IMR-90 (cell line): ENCODE measurements around the gene CHST8.

Source experiments
- BHLHE40 ChIP-seq: fragments of 150-350 bp; IDR thresholded peaks from 2 replicates; pipeline ENCODE4 v1.6.1; 2016; ENCODE audit warnings: mild to moderate bottlenecking, low read depth, low read length
- CTCF ChIP-seq: conservative IDR thresholded peaks from 2 replicates; pipeline ENCODE4 v1.5.1; 2012; ENCODE audit warnings: mild to moderate bottlenecking, low read depth, low read length, improper control_type of control experiment
- MAZ ChIP-seq: IDR thresholded peaks from 2 replicates; pipeline ENCODE4 v1.6.1; 2012; ENCODE audit warnings: low read depth, mild to moderate bottlenecking, low read length, improper control_type of control experiment, moderate library complexity, borderline replicate concordance
- MXI1 ChIP-seq: IDR thresholded peaks from 2 replicates; pipeline ENCODE4 v1.6.1; 2012; ENCODE audit warnings: low read depth, mild to moderate bottlenecking, low read length, moderate library complexity, borderline replicate concordance
- POLR2A ChIP-seq: IDR thresholded peaks from 2 replicates; pipeline ENCODE4 v1.6.1; 2012; ENCODE audit warnings: mild to moderate bottlenecking, low read depth, low read length
- RAD21 ChIP-seq: IDR thresholded peaks from 2 replicates; pipeline ENCODE4 v1.6.1; 2012; ENCODE audit warnings: low read length, improper control_type of control experiment
- SMC3 ChIP-seq: fragments of 150-350 bp; IDR thresholded peaks from 2 replicates; pipeline ENCODE4 v1.6.1; 2016; ENCODE audit warnings: low read depth, mild to moderate bottlenecking, antibody characterized with exemption, low read length, moderate library complexity
- USF2 ChIP-seq: fragments of 150-350 bp; IDR thresholded peaks from 2 replicates; pipeline ENCODE4 v1.6.1; 2017; ENCODE audit warnings: mild to moderate bottlenecking, antibody characterized with exemption, low read length, low read depth

- TF ChIP-seq CTCF (no peak), POLR2A (no peak), RAD21 (no peak), MXI1 (no peak), BHLHE40 (no peak), MAZ (no peak), SMC3 (no peak), USF2 (no peak)
Observed at GRCh38 chr19:33749016-33749415, 127.3 kb downstream of the CHST8 start.
